Nephron (organoid): Measurements from ENCODE around the gene RHNO1.
"Not testable (repeated sequence)": the region's sequence is repeated elsewhere in the genome, so short reads cannot be mapped to it uniquely, and the experiment has no call there.

Experiments
- H3K27ac Mint-ChIP-seq, 3 experiments: 2 replicates each; pipeline ENCODE4 v1.8.0; 2020; ENCODE audit warnings: mixed read lengths in 3 of 3, mild to moderate bottlenecking in 2 of 3, moderate library complexity in 1 of 3
- H3K27me3 Mint-ChIP-seq: 2 replicates; pipeline ENCODE4 v1.8.0; 2021; ENCODE audit warnings: low read depth, mild to moderate bottlenecking, moderate library complexity, mixed read lengths
- H3K36me3 Mint-ChIP-seq: 2 replicates; pipeline ENCODE4 v1.8.0; 2020; ENCODE audit warnings: low read depth, mixed read lengths
- H3K4me1 Mint-ChIP-seq: 2 replicates; pipeline ENCODE4 v1.8.0; 2020; ENCODE audit warnings: mixed read lengths
- H3K4me3 Mint-ChIP-seq, 3 experiments: 2 replicates each; pipeline ENCODE4 v1.8.0; 2020; ENCODE audit warnings: mild to moderate bottlenecking in 3 of 3, mixed read lengths in 3 of 3, moderate library complexity in 2 of 3
- H3K9me3 Mint-ChIP-seq: 2 replicates; pipeline ENCODE4 v1.8.0; 2020; ENCODE audit warnings: mixed read lengths
- TF ChIP-seq, protein P1 (sequence below), 3 experiments: fragments of 200-600 bp; sonication (generic); IDR thresholded peaks; one replicate each; pipeline ENCODE4 v1.5.0; 2021; ENCODE audit warnings: antibody characterized with exemption in 3 of 3; ENCODE audit not compliant: unreplicated experiment in 3 of 3

RHNO1 gene

DNA sequence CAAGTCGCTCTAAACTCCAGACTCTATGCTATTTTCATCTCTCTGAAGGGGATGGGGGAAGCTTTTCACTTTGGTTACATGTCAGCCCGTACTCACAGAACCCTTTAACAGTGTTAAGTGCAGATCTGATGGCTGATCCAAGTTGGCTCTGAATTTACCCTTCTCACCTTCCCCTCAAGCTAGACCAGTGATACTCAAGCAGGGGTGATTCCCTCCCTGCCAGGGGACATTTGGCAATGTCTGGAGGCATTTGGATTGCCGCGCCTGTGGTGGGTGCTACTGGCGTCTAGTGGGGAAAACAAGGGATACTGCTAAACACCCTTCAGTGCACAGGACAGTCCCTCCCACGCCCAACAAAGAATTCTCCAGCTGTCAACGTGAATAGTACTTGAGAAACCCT lies 14.1 kb upstream of the RHNO1 start:
- H3K27ac Mint-ChIP-seq: no peak overlapping the region
- no peak overlapping the region for H3K4me3 Mint-ChIP-seq
- H3K36me3 Mint-ChIP-seq: peaks cover 56% of the 10 kb centered on the region
- peaks cover 4% of the 10 kb centered on the region for H3K4me1 Mint-ChIP-seq
- TF ChIP-seq, protein P1, sequence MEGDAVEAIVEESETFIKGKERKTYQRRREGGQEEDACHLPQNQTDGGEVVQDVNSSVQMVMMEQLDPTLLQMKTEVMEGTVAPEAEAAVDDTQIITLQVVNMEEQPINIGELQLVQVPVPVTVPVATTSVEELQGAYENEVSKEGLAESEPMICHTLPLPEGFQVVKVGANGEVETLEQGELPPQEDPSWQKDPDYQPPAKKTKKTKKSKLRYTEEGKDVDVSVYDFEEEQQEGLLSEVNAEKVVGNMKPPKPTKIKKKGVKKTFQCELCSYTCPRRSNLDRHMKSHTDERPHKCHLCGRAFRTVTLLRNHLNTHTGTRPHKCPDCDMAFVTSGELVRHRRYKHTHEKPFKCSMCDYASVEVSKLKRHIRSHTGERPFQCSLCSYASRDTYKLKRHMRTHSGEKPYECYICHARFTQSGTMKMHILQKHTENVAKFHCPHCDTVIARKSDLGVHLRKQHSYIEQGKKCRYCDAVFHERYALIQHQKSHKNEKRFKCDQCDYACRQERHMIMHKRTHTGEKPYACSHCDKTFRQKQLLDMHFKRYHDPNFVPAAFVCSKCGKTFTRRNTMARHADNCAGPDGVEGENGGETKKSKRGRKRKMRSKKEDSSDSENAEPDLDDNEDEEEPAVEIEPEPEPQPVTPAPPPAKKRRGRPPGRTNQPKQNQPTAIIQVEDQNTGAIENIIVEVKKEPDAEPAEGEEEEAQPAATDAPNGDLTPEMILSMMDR (IDR thresholded peaks at IDR 0.05; ENCODE audit: unreplicated experiment in 3 of 3): no peak
- no peaks in the 10 kb centered on the region for H3K27me3 Mint-ChIP-seq
- H3K9me3 Mint-ChIP-seq: no peaks in the 10 kb centered on the region

DNA sequence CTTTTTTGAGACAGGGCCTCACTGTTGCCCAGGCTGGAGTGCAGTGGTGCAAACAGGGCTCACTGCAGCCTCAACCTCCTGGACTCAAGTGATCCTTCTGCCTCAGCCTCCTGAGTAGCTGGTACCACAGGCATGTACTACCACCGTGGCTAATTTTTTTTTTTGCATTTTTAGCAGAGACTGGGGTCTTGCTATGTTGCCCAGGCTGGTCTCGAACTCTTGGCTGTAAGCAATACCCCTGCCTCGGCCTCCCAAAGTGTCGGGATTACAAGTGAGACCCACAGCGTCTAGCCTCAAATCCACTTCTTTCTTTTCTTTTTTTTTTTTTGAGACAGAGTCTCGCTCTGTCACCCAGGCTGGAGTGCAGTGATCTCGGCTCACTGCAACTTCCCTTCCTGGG lies 13.6 kb upstream of the RHNO1 start:
- H3K36me3 Mint-ChIP-seq: peaks cover 61% of the 10 kb centered on the region
- not testable (repeated sequence) for H3K9me3 Mint-ChIP-seq, H3K4me1 Mint-ChIP-seq, H3K4me3 Mint-ChIP-seq, H3K27me3 Mint-ChIP-seq, H3K27ac Mint-ChIP-seq

DNA sequence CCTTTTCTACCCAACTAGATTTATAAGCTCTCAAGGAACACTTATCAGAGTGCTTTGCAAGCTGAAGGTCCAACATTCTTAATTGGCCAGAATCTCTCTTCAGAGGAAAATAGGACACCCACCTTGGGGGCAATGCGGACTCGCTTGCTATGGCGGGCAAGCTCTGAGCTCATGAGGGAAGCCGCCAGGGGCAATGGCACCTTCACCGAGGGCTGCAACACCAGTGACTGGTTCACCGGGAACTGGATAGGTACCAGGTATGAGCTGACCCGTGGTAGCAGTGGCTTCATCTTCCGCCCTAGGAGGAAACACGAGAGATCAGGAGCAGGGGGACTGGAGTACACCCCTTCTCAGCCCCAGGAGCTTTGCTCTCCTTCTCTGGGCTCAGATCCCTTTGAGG lies 12.8 kb upstream of the RHNO1 start:
- no peaks in the 10 kb centered on the region for H3K9me3 Mint-ChIP-seq
- TF ChIP-seq, protein P1 (IDR thresholded peaks at IDR 0.05; ENCODE audit: unreplicated experiment in 3 of 3): no peak
- no peak overlapping the region for H3K4me3 Mint-ChIP-seq
- H3K27ac Mint-ChIP-seq: no peak overlapping the region
- peaks cover 59% of the 10 kb centered on the region for H3K36me3 Mint-ChIP-seq
- no peaks in the 10 kb centered on the region for H3K27me3 Mint-ChIP-seq
- H3K4me1 Mint-ChIP-seq: no peaks in the 10 kb centered on the region

DNA sequence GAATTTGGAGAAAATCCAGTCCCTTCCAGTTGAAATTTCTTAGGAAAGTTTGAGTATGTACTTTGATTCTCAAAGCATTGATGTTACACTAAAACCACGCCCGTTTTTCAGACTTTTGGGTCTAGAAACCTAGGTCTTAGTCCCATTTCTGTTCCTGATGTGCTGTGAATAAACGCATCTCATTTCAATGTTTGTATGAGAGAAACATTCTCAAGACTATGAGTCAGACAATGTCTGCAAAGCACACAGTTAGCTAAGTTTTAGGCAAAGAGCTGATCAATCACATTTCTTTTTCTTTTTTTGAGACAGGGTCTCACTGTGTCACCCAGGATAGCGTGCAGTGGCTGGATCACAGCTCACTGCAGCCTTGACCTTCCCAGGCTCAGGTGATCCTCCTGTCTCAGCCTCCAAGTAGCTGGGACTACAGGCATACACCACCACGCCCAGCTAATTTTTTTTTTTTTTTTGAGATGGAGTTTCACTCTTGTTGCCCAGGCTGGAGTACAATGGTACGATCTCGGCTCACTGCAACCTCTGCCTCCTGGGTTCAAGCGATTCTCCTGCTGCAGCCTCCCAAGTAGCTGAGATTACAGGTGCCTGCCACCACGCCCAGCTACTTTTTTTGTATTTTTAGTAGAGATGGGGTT lies 7.9 kb upstream of the RHNO1 start:
- not testable (repeated sequence) for H3K4me1 Mint-ChIP-seq, H3K4me3 Mint-ChIP-seq, H3K27me3 Mint-ChIP-seq, H3K27ac Mint-ChIP-seq, H3K9me3 Mint-ChIP-seq
- peaks cover 39% of the 10 kb centered on the region for H3K36me3 Mint-ChIP-seq

DNA sequence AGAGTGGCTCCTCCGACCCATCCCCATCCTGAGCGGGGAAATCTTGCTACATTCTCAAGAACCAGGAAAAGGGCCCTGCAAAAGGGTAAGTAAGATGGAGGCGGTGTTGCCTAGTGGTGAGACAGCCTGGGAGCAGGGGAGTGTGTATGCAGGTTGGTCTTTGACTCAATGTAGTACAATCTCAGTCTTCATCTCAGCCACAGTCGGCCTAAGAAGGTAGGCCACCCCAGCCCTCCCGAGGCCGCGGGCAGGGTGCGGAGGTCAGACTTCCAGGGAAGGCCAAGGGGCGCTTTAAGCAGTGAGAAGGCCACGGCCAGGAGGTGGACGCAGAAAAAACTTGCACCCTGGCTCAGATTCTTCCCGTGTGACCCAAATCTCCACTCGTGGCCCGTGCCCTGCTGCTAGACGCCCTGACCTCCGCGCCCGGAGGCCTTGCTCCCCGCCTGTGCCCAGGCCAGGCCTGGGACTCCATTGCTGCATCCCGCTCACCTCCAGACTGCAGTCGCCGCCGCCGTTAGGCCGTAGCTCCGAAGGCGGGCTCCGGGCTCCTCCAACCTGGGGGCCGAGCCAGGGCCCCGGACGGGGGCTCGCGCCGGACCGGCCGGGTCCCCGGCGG lies 484 bp upstream of the RHNO1 start:
- Mint-ChIP-seq H3K9me3 (no peaks in the 10 kb centered on the region), H3K27me3 (no peaks in the 10 kb centered on the region), H3K36me3 (peaks cover 21% of the 10 kb centered on the region), H3K27ac (peak overlapping the region; percentile 4 to 66 (median 47)), H3K4me1 (peaks cover 23% of the 10 kb centered on the region), H3K4me3 (peak overlapping the region; percentile 81 to 84 (median 83))
- TF ChIP-seq, protein P1 (IDR thresholded peaks at IDR 0.05; ENCODE audit: unreplicated experiment in 3 of 3): no peak

DNA sequence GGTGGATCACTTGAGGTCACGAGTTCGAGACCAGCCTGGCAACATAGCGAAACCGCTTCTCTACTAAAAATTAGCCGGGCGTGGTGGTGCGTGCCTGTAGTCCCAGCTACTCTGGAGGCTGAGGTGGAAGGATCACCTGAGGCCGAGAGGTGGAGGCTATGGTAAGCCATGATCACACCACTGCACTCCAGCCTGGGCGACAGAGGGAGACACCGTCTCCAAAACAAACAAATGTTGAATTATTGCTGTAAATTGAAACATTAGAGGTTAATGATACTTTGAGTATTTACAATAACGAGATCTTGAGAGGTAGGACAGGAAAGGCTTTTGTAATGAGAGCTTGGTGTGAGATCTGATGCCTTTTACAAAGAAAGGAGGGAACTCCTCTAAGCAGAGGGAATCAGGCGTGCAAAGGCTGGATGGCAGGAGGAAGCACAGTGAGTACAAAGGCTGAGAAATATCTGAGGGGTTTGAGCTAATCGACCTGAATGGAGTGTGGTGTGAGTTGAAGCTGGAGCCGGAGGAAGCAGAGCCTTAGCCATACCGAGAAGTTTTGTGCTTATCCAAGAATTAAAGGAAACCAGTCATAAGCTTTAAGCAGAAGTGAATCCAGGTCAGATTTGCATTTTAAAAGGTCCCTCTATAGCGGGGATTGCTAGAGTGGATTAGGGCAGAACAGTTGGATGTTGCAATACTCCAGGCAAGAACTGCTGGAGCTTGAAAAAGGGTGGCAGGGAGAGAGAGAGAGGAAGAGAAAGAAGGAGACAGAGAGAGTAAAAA lies 1.1 kb downstream of the RHNO1 start:
- Mint-ChIP-seq H3K9me3 (no peaks in the 10 kb centered on the region), H3K36me3 (peaks cover 20% of the 10 kb centered on the region), H3K4me1 (peaks cover 23% of the 10 kb centered on the region), H3K4me3 (peak overlapping the region; percentile 95 to 98 (median 96)), H3K27me3 (no peaks in the 10 kb centered on the region), H3K27ac (peak overlapping the region; percentile 84 to 99 (median 92))
- TF ChIP-seq, protein P1 (IDR thresholded peaks at IDR 0.05; ENCODE audit: unreplicated experiment in 3 of 3): no peak
